ENCODE measurements around the gene KRT10.

GRCh38 chr17:40850293-40850972, 28.0 kb upstream of the KRT10 start:
- TF ChIP-seq POLR2A (IDR thresholded peaks at IDR 0.05) (no peak), EP300 (IDR thresholded peaks at IDR 0.05) (no peak), CTCF (IDR thresholded peaks at IDR 0.05) (no peak)
